Measurements from ENCODE around the gene BNIPL.

DNA sequence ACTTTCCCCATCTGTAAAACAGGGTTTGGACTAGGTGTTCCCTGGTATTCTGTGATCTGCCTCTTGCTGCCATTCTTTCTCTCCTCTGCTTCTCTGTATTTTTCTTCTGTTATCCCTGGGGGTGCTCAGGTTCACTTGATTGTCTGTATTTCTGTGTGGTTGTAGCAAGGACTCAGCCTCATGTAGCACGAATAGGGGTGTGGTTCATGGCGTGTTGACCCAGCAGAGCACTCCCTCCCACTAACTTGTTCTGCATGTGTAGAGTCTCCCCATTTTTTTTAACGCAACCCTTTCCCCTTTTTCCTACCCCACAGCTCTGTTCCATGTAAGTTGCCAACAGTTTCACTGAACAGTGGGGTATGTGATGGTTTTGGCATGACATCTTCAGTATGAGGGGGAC lies 1.2 kb upstream of the BNIPL start:
- TF ChIP-seq POLR2AphosphoS5 (IDR thresholded peaks at IDR 0.05) (no peak), CTCF (IDR thresholded peaks at IDR 0.05) (no peak)

Measured in transverse colon (tissue), 4 donors.